ENCODE measurements around the gene TEX2.

Gene TEX2

DNA sequence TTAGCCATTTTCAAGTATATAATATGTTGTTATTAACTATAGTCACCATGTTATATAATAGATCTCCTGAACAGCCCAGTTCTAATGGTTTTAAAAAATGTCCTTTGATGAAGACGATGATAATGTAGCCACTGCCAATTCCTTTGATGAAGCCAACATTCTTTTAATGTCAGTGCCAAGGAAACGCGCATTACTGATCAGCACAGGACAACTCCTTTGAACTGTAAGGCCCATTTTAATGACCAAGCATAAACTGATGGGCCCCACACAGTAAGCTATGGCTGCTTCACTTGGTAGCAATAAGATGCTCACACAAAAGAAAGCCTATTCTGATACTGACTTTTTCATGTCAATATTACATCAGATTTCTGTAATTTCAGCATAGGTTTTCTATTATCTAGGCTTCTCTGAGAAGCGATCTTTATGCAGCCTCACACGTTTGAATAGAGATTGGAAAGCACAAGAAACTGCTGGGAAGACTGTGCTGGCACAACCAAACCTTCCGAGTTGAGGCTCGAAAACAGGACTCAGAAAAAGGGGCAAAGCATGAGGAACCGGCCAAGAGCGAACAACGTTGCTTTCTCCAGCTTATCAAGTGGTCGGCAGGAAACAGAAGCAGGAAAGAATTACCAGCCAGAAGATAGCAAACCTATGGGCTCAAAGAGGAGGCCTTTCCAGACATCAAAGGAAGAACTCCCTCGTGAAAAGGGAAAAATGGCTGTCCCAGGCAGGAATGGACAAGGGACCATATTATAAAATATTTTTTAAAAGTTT, 152.5 kb downstream of the TEX2 start:
- DNase-seq: no peak

DNA sequence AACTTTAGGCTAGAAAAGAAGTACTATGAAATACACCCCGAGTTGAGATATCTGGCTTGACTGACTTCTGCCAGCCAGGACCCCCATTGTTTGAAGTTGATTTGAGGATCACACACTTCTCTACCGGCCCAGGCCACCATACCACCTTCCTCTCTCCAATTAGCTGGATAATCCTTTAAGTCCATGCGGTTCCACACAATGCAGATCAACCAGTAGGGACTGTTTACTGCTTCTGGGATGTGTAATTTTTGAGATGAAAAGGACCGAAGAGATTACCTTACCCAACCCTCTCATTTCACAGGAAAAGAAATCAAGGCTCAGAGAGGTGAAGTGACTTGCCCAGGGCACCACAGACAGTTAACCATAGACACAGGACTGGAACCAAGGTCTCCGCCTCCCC, 153.7 kb downstream of the TEX2 start:
- DNase-seq: no peak

DNA sequence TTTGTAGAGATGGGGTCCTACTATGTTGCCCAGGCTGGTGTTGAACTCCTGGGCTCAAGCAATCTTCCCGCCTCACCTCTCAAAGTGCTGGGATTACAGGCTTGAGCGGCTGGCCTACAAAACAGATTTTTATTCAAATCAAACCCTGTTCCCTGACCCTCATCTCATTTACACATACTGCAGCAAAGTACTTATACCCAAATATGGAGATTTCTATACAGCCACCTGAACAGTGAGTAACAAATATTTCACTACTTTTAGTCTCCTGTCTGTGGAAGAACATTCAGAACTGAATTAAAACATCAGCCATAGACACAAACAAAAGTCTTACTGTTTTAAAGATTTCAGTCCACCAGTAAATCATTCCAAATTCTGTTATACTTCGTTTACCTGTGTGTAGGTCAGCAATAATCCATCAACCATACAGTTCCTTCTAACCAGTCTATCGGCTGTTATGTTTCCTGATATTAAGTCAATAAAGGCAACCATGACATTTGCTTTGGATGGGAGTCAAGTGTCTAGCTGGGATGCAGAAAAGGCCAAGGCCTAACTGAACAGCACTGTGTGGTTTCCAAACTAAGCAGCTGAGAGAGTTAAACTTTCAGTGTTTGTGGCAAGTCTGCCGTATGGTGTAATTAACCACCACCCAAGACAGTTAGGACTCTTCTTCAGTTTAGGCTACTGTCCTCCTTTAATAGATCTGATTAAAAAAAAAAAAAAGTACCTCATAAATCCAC, 155.4 kb downstream of the TEX2 start:
- no peak for DNase-seq

DNA sequence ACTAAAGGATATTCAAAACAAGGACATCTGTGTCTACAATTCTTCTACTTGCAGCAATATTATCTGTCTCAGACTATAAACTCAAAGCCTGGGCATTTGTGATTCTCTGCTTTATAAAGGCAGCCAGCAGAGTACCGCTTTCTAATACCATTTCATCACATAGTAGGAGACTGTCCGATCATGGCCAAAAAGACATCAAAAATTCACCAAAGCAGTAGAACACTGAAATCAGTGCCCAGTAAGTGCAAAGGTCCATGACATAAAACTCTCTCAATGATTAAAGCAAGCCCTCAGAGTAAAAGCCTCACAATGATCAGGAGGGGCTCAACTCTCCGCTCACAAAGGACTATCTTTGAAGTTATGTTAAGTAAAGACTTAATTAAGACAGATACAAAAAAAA, 156.1 kb downstream of the TEX2 start:
- DNase-seq: no peak

DNA sequence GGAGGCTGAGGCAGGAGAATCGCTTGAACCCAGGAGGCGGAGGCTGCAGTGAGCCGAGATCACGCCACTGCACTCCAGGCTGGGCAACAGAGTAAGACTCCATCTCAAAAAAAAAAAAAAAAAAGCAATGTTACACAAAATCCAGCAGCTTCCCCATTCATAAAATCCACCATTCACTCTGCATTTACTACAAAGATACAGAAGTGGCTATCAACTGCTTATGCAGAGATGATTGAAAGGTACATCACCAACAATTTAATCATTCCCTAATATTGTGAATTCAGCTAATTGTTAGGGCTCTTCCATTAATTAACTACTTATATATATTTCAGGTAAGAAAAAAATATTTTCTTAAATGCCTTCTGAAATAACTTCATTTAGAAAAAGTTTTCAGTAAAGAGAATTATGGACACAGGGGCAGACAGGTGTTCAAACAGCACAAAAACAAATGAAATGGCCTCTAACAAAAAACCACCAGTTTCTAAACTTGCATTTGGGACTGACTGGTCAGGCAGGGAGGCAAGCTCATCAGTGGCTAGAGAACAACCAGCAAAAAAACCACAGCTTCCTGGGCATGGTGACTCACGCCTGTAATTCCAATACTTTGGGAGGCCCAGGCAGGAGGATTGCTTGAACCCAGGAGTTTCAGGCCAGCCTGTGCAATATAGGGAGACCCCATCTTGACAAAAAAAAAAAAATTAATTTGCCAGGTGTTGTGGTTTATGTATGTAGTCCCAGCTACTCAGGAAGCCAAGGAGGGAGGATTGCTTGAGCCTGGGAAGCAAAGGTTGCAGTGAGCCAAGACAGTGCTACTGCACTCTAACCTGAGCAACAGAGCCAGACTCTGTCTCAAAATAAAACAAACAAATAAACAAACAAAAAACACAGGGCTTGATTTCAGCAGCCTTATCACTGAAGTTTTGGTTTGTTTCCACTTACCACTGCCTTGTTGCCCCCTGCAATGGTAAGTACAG, 159.4 kb downstream of the TEX2 start:
- DNase-seq: no peak

DNA sequence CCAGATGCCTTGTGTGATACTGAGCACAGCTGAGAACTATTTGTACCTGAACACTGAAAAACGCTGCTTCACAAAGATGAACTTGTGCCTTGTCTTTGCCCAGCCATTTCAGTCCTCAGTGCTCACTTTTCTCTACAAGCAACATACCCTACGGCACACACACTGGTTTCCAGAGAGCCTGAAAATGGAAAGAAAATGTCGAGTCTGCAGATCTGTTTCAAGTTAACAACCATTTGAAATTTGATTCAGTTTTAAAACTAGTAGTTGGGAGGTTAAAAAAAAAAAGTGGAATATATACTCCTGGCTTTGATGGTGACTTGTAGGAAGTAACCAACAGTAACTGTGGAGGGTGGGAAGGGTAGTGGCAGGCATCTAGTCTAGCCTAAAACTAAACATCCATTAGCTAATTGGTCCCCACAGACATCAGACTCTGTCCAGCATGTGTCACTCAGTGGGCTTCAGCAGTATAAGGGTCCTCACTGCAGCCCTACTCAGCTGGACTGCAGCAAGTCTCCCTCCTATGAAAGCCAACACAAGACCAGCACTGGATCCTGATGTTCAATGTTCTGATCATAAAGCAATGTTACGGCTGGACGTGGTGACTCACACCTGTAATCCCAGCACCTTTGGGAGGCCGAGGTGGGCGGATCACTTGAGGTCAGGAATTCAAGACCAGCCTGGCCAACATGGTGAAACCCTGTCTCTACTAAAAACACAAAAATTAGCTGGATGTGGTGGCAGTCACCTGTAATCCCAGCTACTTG, 160.3 kb downstream of the TEX2 start:
- no peak for DNase-seq

DNA sequence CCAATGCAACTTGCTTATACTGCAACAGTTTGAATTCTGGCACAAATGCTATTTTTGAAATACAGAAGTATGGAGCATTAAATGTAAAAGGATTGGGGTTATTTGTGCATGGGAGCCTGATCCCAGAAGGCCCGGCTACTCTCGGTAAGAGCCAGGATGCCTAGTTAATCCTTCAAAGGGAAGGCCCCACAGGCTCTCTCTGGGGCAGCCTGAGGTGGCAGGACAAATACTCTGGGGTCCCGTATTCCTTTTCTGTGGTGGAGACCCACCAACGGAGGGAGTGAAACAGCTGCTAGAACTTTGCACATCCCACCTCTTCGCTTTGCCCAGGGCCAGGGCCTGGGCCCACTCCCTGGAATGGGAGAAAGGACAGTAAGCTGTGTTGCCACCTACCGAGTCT, 163.5 kb downstream of the TEX2 start:
- DNase-seq: no peak

All from right forelimb (tissue), 1 donor.